ENCODE data around the gene ARSJ. TPM values are rescaled to one million over a fixed set of nuclear protein-coding genes. Genes with fewer than 3 reads are reported as not detected.

Gene ARSJ
- total RNA-seq, 2 experiments from 2014 or later, result not detected

DNA sequence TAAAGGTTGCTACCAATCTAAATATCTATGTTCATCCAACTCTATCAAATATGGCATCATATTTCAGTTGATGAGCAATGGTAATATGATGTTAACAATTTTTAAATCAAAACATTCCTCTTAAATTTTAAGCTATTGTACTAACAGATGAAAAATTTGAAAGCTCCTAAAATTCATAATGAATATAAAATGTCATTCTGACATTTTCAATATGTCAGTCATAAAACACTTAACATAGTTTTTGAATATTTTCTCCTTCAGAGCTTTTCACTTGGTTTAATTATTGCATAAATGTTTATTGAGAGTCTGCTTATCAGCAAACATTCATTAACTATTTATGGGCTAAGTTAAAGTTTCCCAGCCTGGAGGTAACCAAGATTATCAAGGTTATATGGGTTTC, 11.8 kb downstream of the ARSJ start:
- Mint-ChIP-seq H3K4me1 (ENCODE audit: low read depth) (no peaks in the 10 kb centered on the region), H3K9me3 (ENCODE audit: insufficient read depth) (no peaks in the 10 kb centered on the region), H3K27ac (no peak overlapping the region), H3K36me3 (ENCODE audit: low read depth) (no peaks in the 10 kb centered on the region), H3K4me3 (no peak overlapping the region), H3K27me3 (ENCODE audit: low read depth) (no peaks in the 10 kb centered on the region)
- ATAC-seq (no peak), DNase-seq (no peak)
- POLR2A ChIA-PET, result no interaction called here
- CTCF ChIA-PET, result no interaction called here

DNA sequence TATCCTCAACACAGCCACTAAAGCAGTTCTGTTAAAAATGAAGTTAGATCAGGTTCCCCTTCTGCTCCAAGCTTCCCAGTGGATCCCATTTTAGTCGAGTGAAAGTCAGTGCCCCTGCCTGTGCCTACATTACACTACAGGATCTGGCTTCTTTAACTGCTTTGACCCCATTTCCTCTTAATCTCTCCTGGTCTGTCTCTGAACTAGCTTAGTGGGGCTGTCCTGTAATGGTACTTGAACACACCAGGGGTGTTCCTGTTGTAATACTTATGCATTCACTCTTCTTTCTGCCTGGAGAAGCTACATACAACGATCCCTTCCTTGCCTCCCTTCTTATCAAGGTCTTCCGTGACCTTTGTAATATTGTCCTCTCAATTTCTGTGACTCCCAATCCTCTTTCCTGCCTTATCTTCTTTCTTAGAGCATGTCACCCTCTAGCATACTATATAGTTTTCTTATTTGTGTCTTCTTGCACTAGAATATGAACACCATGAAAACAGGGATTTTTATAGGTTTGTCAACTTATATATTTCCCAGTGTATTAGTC, 16.7 kb downstream of the ARSJ start:
- H3K27me3 Mint-ChIP-seq (ENCODE audit: low read depth), result peaks cover 5% of the 10 kb centered on the region
- H3K4me1 Mint-ChIP-seq (ENCODE audit: low read depth), result no peaks in the 10 kb centered on the region
- no peak overlapping the region for H3K27ac Mint-ChIP-seq
- ATAC-seq (no peak), DNase-seq (no peak)
- H3K9me3 Mint-ChIP-seq (ENCODE audit: insufficient read depth), result no peaks in the 10 kb centered on the region
- H3K36me3 Mint-ChIP-seq (ENCODE audit: low read depth), result no peaks in the 10 kb centered on the region
- H3K4me3 Mint-ChIP-seq, result no peak overlapping the region
- CTCF ChIA-PET, result no interaction called here
- POLR2A ChIA-PET, result no interaction called here

DNA sequence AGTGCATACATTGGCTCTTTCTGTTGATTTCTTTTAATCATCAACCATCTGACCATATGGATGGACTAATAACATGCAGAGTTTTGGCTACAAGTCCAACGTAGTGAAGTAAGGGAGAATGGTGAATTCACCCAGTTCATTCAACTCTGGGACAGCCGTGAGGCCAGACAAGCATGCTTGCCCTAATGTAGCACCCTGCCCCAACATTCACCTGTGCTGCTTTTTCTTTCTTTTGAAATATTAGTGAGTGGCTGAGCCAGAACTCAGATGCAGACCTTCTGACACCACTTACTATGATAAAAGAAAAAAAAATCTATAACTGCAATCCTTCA, 17.5 kb downstream of the ARSJ start:
- DNase-seq (no peak), ATAC-seq (no peak)
- ChIA-PET POLR2A (no interaction called here), CTCF (no interaction called here)
- Mint-ChIP-seq H3K9me3 (ENCODE audit: insufficient read depth) (no peaks in the 10 kb centered on the region), H3K4me1 (ENCODE audit: low read depth) (no peaks in the 10 kb centered on the region), H3K27me3 (ENCODE audit: low read depth) (peaks cover 8% of the 10 kb centered on the region), H3K27ac (no peak overlapping the region), H3K36me3 (ENCODE audit: low read depth) (no peaks in the 10 kb centered on the region), H3K4me3 (no peak overlapping the region)

DNA sequence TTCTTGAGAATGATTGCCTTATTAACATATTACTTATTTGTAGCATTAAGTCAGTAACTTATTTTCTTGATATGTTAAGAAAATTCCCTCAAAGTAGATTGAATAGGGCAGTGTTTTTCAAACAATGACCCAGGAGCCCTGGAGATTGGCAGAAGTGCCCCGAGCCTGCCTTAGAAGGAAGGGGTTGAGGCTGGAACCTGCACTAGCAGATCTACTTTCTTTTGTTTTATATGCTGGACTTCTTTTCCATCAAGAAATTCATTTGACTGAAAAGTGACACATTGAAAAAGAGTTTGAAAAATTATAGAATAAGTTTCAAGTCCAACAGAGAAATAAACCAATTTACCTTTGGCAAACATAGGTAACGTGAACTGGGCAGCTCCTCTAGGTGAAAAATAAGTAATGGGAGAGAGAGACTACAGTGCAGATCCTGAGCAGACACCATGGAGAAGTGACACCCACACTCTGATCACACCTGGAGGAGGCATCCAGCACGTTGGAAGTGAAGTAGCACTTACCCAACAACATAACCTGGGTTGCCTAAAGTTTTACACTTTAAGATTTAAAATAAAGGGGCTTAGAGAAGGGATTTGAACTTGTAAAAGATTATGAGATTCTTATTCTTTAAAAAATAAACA, 18.6 kb downstream of the ARSJ start:
- CTCF ChIA-PET, result no interaction called here

GRCh38 chr4:113959539-113959937, 19.9 kb downstream of the ARSJ start:
- DNase-seq (no peak), ATAC-seq (no peak)
- no peaks in the 10 kb centered on the region for H3K36me3 Mint-ChIP-seq (ENCODE audit: low read depth)
- no peaks in the 10 kb centered on the region for H3K9me3 Mint-ChIP-seq (ENCODE audit: insufficient read depth)
- CTCF ChIA-PET, result interaction anchor here (1.1 kb wide), 1 partner anchor 59 kb away, joined by 3 read pairs; no protein-coding TSS in a partner anchor
- POLR2A ChIA-PET, result no interaction called here
- H3K4me1 Mint-ChIP-seq (ENCODE audit: low read depth), result no peaks in the 10 kb centered on the region
- no peak overlapping the region for H3K27ac Mint-ChIP-seq
- H3K4me3 Mint-ChIP-seq, result no peak overlapping the region
- peaks cover 8% of the 10 kb centered on the region for H3K27me3 Mint-ChIP-seq (ENCODE audit: low read depth)

More for the DNA sequence above, 18.6 kb downstream of the ARSJ start:
- Mint-ChIP-seq H3K9me3 (ENCODE audit: insufficient read depth) (no peaks in the 10 kb centered on the region), H3K27ac (no peak overlapping the region), H3K27me3 (ENCODE audit: low read depth) (peaks cover 8% of the 10 kb centered on the region), H3K4me1 (ENCODE audit: low read depth) (no peaks in the 10 kb centered on the region), H3K4me3 (no peak overlapping the region), H3K36me3 (ENCODE audit: low read depth) (no peaks in the 10 kb centered on the region)
- POLR2A ChIA-PET, result no interaction called here
- ATAC-seq (no peak), DNase-seq (no peak)

GRCh38 chr4:113958766-113959538, 20.5 kb downstream of the ARSJ start:
- no peak overlapping the region for H3K4me3 Mint-ChIP-seq
- DNase-seq (no peak), ATAC-seq (no peak)
- ChIA-PET CTCF (interaction anchor here (1.1 kb wide), 1 partner anchor 58 kb away, joined by 3 read pairs; no protein-coding TSS in a partner anchor), POLR2A (no interaction called here)
- H3K36me3 Mint-ChIP-seq (ENCODE audit: low read depth), result no peaks in the 10 kb centered on the region
- H3K4me1 Mint-ChIP-seq (ENCODE audit: low read depth), result no peaks in the 10 kb centered on the region
- H3K27ac Mint-ChIP-seq, result no peak overlapping the region
- peaks cover 8% of the 10 kb centered on the region for H3K27me3 Mint-ChIP-seq (ENCODE audit: low read depth)
- no peaks in the 10 kb centered on the region for H3K9me3 Mint-ChIP-seq (ENCODE audit: insufficient read depth)

DNA sequence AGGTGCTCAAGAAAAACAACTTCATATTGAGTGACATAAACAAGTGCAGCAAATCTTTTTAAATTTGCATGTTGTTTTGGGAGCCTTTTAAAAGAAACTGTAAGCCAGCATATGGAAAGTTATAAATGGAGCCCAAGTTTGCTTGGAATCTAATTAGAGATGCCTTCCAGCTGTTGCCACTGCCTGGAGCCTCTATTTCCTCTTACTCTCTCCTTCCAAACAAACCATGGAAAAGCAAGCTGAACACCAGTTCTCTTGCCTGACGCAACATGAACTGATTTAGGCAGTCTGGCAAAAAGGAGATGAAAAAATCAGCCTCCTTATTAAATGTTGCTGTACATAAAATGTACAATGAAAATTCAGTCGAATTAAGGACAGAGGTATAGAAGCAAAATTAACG, 21.5 kb downstream of the ARSJ start:
- POLR2A ChIA-PET, result no interaction called here
- no peak for ATAC-seq
- H3K36me3 Mint-ChIP-seq (ENCODE audit: low read depth), result no peaks in the 10 kb centered on the region
- peaks cover 8% of the 10 kb centered on the region for H3K27me3 Mint-ChIP-seq (ENCODE audit: low read depth)
- DNase-seq, result no peak
- CTCF ChIA-PET, result no interaction called here
- no peaks in the 10 kb centered on the region for H3K9me3 Mint-ChIP-seq (ENCODE audit: insufficient read depth)
- no peak overlapping the region for H3K27ac Mint-ChIP-seq
- H3K4me1 Mint-ChIP-seq (ENCODE audit: low read depth), result no peaks in the 10 kb centered on the region
- H3K4me3 Mint-ChIP-seq, result no peak overlapping the region

- POLR2A ChIA-PET, result no interaction called here
- ATAC-seq, result no peak
- no peaks in the 10 kb centered on the region for H3K36me3 Mint-ChIP-seq (ENCODE audit: low read depth)
- peaks cover 8% of the 10 kb centered on the region for H3K27me3 Mint-ChIP-seq (ENCODE audit: low read depth)
- no peaks in the 10 kb centered on the region for H3K9me3 Mint-ChIP-seq (ENCODE audit: insufficient read depth)
- H3K4me3 Mint-ChIP-seq, result no peak overlapping the region
- DNase-seq, result no peak
- H3K27ac Mint-ChIP-seq, result no peak overlapping the region
- no peaks in the 10 kb centered on the region for H3K4me1 Mint-ChIP-seq (ENCODE audit: low read depth)
- CTCF ChIA-PET, result interaction anchor here (0.6 to 0.9 kb wide), 3 partner anchors 429 to 562 kb away, joined by 3 read pairs; no protein-coding TSS in a partner anchor
Measured at GRCh38 chr4:113955948-113956347, 23.5 kb downstream of the ARSJ start.

- H3K27me3 Mint-ChIP-seq (ENCODE audit: low read depth), result peaks cover 8% of the 10 kb centered on the region
- no peaks in the 10 kb centered on the region for H3K4me1 Mint-ChIP-seq (ENCODE audit: low read depth)
- DNase-seq (no peak), ATAC-seq (no peak)
- ChIA-PET CTCF (interaction anchor here (0.6 to 0.9 kb wide), 3 partner anchors 430 to 561 kb away, joined by 3 read pairs; no protein-coding TSS in a partner anchor), POLR2A (no interaction called here)
- H3K27ac Mint-ChIP-seq, result no peak overlapping the region
- no peaks in the 10 kb centered on the region for H3K36me3 Mint-ChIP-seq (ENCODE audit: low read depth)
- no peak overlapping the region for H3K4me3 Mint-ChIP-seq
- no peaks in the 10 kb centered on the region for H3K9me3 Mint-ChIP-seq (ENCODE audit: insufficient read depth)
Measured at GRCh38 chr4:113955411-113955810, 24.0 kb downstream of the ARSJ start.

DNA sequence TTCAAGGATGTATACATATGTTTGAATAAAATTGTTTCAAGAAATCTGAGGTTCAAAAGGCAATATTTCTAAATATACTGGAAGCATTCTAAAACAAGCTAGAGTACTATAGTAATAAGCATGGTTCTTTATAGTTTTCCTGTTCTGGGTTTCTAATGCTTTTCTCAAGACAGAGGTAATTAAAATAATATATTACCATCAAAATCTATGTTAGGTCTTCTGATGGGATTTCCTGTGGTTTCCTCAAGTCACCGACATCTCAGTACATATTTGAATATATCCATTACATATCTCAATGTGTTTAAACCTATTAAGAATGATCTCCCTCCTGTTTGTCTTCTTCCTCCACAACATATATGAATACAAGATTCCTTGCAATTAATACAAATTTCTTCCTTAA, 25.6 kb downstream of the ARSJ start:
- POLR2A ChIA-PET, result no interaction called here
- H3K4me3 Mint-ChIP-seq, result no peak overlapping the region
- no peak overlapping the region for H3K27ac Mint-ChIP-seq
- ATAC-seq (no peak), DNase-seq (no peak)
- H3K9me3 Mint-ChIP-seq (ENCODE audit: insufficient read depth), result no peaks in the 10 kb centered on the region
- no peaks in the 10 kb centered on the region for H3K4me1 Mint-ChIP-seq (ENCODE audit: low read depth)
- H3K36me3 Mint-ChIP-seq (ENCODE audit: low read depth), result no peaks in the 10 kb centered on the region
- H3K27me3 Mint-ChIP-seq (ENCODE audit: low read depth), result peaks cover 5% of the 10 kb centered on the region
- CTCF ChIA-PET, result interaction anchor here (1.2 to 1.6 kb wide), 3 partner anchors 51 to 177 kb away, joined by 3 to 11 read pairs (median 5); no protein-coding TSS in a partner anchor

- DNase-seq, result peak; percentile 45
- Mint-ChIP-seq H3K9me3 (ENCODE audit: insufficient read depth) (no peaks in the 10 kb centered on the region), H3K27ac (no peak overlapping the region), H3K4me1 (ENCODE audit: low read depth) (no peaks in the 10 kb centered on the region), H3K36me3 (ENCODE audit: low read depth) (no peaks in the 10 kb centered on the region), H3K4me3 (no peak overlapping the region), H3K27me3 (ENCODE audit: low read depth) (peaks cover 1% of the 10 kb centered on the region)
- ATAC-seq, result peak; percentile 83
- CTCF ChIA-PET, result interaction anchor here (0.8 to 1.6 kb wide), 7 partner anchors 25 to 558 kb away, joined by 3 to 11 read pairs (median 4); no protein-coding TSS in a partner anchor
- POLR2A ChIA-PET, result no interaction called here
Measured at GRCh38 chr4:113952452-113953029, 26.9 kb downstream of the ARSJ start.

- Mint-ChIP-seq H3K36me3 (ENCODE audit: low read depth) (no peaks in the 10 kb centered on the region), H3K4me1 (ENCODE audit: low read depth) (no peaks in the 10 kb centered on the region), H3K27ac (no peak overlapping the region), H3K9me3 (ENCODE audit: insufficient read depth) (no peaks in the 10 kb centered on the region), H3K27me3 (ENCODE audit: low read depth) (no peaks in the 10 kb centered on the region), H3K4me3 (no peak overlapping the region)
- CTCF ChIA-PET, result interaction anchor here (1.0 to 1.5 kb wide), 5 partner anchors 8 to 556 kb away, joined by 3 to 6 read pairs (median 4); no protein-coding TSS in a partner anchor
- POLR2A ChIA-PET, result no interaction called here
- ATAC-seq (no peak), DNase-seq (no peak)
Measured at GRCh38 chr4:113951263-113951662, 28.2 kb downstream of the ARSJ start.

Measured in activated CD8-positive, alpha-beta T cell treated with anti-CD3 and anti-CD28 coated beads, Interleukin-2, amount 10 ng/mL, durations not matched to agents 7 days and 5 days (primary cell).